Measurements from ENCODE around the gene KRT71.

Gene KRT71

DNA sequence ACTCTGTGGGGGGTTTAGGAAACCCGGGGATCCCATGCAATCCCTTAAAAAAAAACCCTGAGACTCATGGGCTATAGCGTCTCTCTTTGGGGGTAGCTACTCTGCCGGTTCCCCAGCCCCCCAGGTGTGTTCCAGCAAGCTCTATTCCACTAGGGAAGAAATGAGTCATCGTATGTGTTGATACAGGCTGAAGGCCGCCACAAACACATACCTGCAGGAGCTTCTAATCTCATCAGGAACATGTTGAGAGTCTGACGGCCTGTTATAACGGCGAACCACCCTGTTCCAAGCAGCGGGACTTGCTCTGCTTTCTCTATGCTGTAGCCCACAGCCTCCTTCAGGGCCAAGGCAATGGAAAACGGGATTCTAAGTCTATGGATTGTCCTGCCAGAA, 31.8 kb downstream of the KRT71 start:
- POLR2A ChIA-PET (ENCODE audit: low non-redundant PET) = interaction anchor here (0.6 to 1.1 kb wide), 3 partner anchors 28 to 78 kb away, joined by 4 to 8 read pairs (median 4); partner anchors contain the start of gene KRT6A
- peak overlapping the region; percentile 100 for H3K27ac ChIP-seq
- peak; percentile 73 for DNase-seq (ENCODE audit: low spot score)
- CTCF ChIA-PET = interaction anchor here (0.7 to 5.3 kb wide), 6 partner anchors 141 to 527 kb away, joined by 3 to 38 read pairs (median 4); no protein-coding TSS in a partner anchor
- TF ChIP-seq, protein P1, sequence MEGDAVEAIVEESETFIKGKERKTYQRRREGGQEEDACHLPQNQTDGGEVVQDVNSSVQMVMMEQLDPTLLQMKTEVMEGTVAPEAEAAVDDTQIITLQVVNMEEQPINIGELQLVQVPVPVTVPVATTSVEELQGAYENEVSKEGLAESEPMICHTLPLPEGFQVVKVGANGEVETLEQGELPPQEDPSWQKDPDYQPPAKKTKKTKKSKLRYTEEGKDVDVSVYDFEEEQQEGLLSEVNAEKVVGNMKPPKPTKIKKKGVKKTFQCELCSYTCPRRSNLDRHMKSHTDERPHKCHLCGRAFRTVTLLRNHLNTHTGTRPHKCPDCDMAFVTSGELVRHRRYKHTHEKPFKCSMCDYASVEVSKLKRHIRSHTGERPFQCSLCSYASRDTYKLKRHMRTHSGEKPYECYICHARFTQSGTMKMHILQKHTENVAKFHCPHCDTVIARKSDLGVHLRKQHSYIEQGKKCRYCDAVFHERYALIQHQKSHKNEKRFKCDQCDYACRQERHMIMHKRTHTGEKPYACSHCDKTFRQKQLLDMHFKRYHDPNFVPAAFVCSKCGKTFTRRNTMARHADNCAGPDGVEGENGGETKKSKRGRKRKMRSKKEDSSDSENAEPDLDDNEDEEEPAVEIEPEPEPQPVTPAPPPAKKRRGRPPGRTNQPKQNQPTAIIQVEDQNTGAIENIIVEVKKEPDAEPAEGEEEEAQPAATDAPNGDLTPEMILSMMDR (conservative IDR thresholded peaks at IDR 0.05; ENCODE audit: low read depth) = no peak

DNA sequence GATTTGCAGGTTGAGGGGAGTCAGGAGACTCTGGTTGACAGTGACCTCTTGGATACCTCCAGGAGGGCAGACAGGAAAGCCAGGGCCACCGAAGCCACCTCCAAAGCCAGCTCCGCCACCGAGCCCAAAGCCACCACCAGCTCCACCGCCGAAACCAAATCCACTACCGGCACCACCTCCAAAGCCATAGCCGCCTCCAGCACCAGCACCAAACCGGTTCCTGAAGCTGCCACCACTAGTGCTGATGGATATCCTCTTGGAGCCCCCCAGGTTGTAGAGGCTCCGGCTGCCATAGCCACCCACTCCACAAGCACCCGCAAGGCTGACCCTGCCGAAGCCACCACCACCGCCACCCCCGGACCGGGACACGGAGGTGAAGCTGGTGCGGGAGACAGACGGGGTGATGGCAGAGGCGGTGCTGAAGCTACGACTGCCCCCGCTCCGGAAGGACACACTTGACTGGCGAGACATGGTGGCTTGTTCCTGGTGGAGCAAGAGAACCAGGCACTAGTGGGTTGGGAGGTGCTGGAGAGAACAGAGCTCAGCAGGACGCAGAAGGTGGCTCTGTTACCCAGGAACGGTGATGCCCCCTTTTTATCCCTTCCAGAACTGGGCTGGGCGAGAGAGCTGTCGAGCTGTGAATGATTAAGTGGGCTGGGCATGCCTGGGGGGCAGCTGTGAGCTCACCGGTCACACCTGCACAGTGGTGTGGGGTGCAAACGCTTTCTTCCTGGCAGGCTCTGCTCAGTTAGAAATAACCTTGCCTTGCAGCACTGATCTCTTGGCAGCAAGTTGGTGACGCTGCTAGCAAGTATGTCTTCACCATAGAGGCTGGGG, 32.9 kb downstream of the KRT71 start, which contains the start of gene KRT5:
Gene KRT5 (minus strand): TSS at position 569 of the 837 bp plus-strand sequence. CDS start 98 bp downstream, at position 471.
- peak within 1 kb of the TSS; percentile 100 for H3K27ac ChIP-seq
- ChIA-PET POLR2A (ENCODE audit: low non-redundant PET) (interaction anchor here (0.5 to 1.4 kb wide), 9 partner anchors 19 to 372 kb away, joined by 3 to 10 read pairs (median 3); partner anchors contain the start of gene KRT75), CTCF (interaction anchor here (0.6 to 5.3 kb wide), 13 partner anchors 9 to 528 kb away, joined by 3 to 38 read pairs (median 4); partner anchors contain the start of gene KRT8)
- TF ChIP-seq, protein P1 (conservative IDR thresholded peaks at IDR 0.05; ENCODE audit: low read depth) = no peak
- DNase-seq (ENCODE audit: low spot score) = peak; percentile 91

DNA sequence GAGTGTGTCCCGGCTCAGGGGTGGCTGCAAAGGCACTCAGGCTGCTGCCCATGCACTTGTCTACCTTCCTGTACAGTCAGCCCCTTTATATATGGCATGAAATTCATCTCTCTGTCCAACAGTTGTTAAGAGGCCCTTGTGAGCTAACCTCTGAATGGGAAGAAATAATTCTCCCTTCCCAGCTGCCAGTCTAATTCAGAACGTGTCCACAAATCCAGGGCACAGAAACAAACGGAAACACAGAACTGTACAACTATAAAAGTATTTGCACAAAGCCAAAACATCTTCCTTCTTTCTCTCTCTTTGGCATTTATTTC, 33.6 kb downstream of the KRT71 start:
- ChIA-PET POLR2A (ENCODE audit: low non-redundant PET) (interaction anchor here (1.4 kb wide), 1 partner anchor 372 kb away, joined by 10 read pairs; no protein-coding TSS in a partner anchor), CTCF (interaction anchor here (0.6 to 5.3 kb wide), 5 partner anchors 156 to 461 kb away, joined by 3 to 38 read pairs (median 5); no protein-coding TSS in a partner anchor)
- H3K27ac ChIP-seq = peak overlapping the region; percentile 100
- TF ChIP-seq, protein P1 (conservative IDR thresholded peaks at IDR 0.05; ENCODE audit: low read depth) = no peak
- DNase-seq (ENCODE audit: low spot score) = no peak

GRCh38 chr12:52518574-52519386, 34.2 kb downstream of the KRT71 start:
- ChIA-PET CTCF (interaction anchor here (0.6 to 5.3 kb wide), 3 partner anchors 274 to 462 kb away, joined by 4 to 38 read pairs (median 7); no protein-coding TSS in a partner anchor), POLR2A (ENCODE audit: low non-redundant PET) (no interaction called here)
- H3K27ac ChIP-seq = peak overlapping the region; percentile 100
- TF ChIP-seq, protein P1 (conservative IDR thresholded peaks at IDR 0.05; ENCODE audit: low read depth) = no peak
- DNase-seq (ENCODE audit: low spot score) = no peak

DNA sequence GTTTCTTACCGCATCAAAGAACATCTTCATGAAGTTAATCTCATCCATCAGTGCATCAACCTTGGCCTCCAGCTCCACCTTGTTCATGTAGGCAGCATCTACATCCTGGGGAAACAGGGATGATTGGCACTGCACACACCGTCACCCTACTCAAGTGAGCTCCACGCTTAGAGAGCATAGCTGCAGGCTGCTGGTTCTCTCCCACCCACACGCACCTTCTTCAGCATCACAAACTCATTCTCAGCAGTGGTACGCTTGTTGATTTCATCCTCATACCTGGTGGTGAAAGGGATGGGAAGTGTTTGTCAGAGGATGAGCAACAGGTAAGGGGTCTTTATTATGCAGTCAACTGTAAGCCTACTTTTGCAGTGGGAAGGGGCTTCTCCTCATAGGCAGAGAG, 35.1 kb downstream of the KRT71 start:
- ChIA-PET CTCF (interaction anchor here (5.3 kb wide), 1 partner anchor 362 kb away, joined by 38 read pairs; no protein-coding TSS in a partner anchor), POLR2A (ENCODE audit: low non-redundant PET) (no interaction called here)
- TF ChIP-seq, protein P1 (conservative IDR thresholded peaks at IDR 0.05; ENCODE audit: low read depth) = no peak
- H3K27ac ChIP-seq = peak overlapping the region; percentile 100
- no peak for DNase-seq (ENCODE audit: low spot score)
